NCI-H1694 (cell line): ENCODE measurements around the gene STK10.

Experiments used
- DNase-seq: peaks from one replicate; lab custom pipeline; 2025; lab: John Stamatoyannopoulos, UW

Gene STK10

DNA sequence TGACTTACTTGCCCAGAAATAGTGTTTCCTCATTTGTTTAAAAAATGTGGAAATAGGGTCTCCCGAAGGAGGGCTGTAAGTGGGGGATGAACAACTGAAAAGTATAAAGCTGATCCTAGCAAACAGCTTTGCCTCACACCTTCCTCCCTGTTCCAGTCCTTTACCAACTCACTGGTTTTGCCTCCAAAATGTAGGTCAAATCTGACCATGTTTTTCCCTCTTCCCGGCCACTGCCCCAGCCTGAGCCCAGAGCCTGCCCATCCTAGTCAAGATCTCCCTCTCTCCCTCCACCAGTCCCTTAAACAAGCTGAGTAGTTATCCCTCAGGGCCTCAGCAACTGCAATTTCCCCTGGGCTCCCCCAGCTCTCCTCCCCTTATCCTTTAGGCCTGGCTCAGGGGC lies 99.2 kb downstream of the STK10 start:
- no peak for DNase-seq

DNA sequence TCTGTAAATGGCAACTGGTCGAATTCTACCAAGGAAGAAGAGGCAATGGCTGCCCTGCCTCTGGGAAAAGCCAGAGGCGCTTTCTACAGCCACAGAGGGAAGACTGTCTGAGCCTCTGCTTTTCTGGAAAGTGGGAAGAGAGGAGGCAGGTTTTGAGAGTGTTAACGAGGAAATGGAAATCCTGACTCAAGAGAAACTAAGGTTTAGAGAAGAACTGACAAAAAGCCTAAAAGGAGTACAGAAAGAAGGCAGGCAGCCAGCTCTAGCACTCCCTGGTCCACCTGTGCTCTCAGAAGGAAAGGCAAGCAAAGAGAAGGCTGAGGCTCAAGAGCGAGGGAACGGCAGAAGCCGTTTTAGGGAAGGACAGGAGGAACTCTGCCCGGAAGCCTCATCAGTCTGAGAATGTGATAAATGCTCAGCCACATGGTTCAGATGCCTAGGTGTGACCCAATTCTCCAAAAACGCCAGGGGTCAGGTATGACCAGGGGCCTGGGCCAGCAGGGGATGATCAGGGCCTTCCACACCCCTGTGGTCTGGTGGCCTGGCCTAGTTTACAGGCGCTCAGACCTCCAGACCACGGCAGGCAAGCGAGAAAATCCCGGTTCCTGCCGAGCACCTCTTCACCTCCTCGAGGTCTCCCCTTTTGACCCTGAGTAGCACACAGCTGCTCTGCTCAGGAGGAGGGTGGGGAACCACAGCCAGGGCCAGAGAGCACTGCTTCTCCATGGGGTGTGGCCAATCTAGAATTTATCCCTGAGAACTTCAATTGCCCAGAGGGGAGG lies 101.6 kb downstream of the STK10 start:
- no peak for DNase-seq

DNA sequence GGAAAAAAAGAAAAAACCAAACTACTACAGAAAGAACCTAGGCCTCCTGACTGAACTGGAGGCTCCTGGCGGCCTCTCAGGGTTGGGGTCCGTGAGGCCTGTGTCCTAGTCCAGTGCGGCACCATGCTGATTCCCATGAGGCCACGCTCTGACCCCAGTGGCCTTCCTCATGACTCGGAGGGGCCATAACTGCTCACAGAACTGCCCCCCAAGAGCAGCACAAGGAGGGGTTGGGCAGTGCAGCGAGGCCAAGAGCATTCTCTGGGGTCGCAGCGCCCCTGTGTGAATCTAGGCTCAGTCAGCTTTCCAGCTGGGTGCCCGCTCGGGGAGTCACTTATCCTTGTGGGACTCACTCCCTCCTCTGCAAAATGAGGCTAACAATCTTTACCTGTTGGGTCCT lies 102.3 kb downstream of the STK10 start:
- DNase-seq = no peak

DNA sequence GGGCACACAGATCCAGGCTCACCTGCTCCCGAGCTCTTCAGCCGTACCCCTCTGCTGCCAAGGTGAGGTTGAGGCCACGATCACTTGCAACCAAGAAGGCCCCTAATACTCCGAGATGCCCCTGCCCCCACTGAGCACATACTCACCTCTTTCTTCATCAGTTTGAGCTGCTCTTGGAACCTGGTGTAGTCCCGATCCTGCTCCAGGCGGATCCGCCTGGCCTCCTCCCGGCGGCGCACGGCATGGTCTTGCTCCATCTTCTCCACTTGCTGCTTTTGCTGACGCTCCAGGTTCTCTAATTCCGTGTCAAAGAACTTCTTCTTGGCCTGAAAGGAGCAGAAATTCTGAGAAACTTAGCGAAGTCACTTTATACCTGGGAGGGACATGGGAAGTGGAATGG lies 105.8 kb downstream of the STK10 start:
- no peak for DNase-seq

DNA sequence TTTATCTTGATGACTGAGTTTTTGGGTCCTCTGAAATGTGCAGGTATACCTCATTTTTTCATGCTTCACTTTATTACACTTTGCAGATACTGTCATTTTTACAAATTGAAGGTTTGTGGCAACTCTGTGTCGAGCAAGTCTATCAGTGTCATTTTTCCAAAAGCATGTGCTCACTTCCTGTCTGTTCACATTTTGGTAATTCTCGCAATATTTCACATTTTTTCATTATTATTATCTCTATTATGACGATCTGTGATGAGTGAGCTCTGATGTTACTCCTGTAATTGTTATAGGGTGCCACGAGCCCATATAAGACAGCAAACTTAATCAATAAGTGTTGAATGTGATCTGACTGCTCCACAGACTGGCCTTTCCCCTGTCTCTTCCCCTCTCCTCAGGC lies 108.1 kb downstream of the STK10 start:
- DNase-seq = no peak

DNA sequence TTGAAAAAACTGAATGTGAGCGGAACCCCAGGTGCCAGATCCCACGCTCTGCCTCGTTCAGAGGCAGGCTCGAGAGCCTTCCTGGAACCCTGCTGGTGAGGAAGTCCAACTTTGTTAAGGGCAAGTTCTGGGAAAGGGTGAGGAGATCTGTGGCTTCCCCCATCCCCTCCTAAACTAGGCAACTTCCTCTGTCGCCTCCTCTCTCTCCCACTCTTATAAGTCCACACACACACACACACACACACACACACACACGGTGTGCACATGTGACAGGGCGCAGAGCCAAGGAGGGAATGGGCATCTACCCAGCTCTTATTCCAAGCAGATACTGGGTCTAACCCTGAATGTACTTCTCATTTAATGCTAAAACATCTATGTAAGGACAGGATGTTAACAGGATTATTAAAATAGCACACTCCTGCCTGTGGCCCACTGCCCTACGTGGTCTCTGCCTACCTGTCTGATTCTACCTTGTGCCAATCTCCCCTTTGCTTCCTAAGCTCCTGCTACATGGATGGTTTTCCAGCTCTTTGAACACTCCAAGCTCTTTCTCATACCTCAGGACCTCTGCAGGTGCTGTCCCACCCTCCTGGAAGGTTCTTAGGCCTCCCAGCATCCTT lies 109.2 kb downstream of the STK10 start:
- no peak for DNase-seq

DNA sequence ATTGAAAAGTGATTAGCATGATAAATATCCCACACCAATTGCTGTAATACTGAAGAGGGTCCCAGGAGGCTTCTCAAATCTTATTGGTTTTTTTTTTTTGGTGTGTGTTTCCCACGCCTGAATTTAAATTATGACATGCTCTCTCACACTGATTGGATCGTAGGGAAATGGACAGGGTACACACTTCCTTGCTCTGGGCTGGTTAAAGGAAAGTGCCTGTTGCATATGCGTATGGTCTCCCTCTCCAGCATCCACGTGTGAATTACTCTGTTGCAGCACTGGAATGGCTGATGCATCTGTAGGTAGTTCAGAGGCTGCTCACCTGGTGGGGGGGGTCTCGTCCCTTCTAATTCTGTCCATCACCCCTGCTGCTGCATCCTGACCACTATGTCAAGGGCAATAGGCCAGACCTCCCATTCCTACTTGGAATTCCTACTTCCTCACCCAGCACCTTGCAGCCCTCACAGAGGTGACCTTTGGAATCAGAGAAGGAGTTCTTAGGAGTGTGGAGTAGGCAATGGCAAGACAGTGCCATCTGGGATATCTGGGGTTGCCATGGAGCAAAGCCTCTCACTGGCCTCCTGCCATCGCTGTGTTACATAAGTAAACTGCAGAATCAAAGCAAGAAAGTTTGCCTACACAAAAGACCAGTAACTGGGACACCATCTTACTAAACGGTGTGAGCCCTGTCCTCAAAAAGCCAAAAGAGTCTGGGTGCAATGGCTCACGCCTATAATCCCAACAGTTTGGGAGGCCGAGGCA lies 110.2 kb downstream of the STK10 start:
- no peak for DNase-seq

DNA sequence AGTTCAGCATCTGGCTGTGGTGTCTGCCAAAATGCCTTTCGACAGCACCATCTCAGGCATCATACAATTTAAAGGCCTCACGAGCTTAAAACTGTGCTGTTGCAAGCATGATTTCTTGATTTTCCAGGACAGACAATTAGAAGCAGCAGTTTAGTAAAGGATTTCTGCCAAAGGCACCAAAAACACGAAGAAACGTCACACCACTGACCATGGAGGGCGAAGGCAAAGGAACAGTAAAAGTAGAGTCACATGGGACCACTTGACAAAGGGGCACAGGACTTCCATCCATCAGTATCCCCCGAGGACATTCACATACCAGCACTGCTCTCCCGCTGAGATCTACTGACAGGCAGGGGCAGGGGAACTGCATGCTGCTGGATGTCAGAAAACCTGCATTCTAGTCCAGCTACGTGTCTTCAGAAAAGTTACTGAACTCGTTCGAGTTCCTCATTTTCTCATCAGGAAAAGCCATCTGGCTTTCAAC lies 111.2 kb downstream of the STK10 start:
- DNase-seq = no peak

DNA sequence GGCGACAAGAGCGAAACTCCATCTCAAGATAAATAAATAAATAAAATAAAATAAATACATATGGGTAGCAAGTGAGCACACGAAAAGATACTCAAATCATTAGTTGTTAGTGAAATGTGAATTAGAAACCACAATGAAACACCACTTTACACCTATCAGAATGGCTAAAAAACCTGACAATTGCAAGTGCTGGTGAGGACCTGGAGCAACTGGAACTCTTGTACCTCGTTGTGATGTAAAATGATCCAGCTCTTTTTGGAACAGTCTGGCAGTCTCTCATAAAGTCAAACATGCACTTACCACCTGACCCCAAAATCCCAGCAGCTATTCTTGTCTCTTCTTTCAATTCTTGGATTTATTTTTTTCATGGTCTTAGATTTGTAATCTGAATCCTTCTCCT lies 112.4 kb downstream of the STK10 start:
- DNase-seq = no peak

DNA sequence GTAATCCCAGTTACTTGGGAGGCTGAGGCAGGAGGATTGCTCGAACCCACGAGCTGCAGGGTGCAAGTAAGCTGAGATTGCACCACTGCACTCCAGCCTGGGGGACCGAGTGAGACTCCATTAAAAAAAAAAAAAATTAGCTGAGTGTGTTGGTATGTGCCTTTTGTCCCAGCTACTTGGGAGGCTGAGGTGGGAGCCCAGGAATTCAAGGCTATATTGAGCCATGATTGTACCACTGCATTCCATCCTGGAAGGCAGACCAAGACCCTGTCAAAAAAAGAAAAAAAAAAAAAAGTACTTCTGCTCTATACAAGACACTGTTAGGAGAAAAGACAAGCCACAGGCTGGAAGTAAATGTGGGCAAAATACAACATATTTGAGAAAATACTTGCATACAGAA lies 113.1 kb downstream of the STK10 start:
- DNase-seq = no peak

DNA sequence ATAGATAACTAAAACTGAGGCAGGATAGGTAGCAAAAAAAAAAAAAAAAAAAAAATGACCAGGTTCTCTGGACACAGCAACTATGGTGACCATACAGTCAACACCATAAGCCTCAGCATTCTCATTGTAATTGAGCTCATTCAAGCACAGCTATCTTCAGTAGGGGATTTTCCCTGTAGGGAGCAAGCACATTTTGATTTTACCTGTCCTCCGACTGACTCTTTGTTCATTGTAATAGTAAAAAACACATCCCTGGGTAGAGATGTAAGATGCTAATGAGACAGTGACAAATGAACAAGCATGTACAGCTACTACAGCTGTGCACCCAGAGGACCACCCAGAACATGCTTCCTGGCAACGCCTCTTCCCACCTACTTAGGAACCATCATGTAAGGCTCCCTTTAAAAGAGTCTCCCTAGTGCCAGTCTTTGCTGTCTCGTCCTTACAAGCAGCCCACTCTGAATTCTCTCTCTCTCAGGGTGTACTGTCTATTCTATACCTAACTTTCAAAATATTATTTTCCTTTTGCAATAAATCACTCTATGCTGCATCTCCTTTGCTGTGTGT lies 116.6 kb downstream of the STK10 start:
- no peak for DNase-seq

DNA sequence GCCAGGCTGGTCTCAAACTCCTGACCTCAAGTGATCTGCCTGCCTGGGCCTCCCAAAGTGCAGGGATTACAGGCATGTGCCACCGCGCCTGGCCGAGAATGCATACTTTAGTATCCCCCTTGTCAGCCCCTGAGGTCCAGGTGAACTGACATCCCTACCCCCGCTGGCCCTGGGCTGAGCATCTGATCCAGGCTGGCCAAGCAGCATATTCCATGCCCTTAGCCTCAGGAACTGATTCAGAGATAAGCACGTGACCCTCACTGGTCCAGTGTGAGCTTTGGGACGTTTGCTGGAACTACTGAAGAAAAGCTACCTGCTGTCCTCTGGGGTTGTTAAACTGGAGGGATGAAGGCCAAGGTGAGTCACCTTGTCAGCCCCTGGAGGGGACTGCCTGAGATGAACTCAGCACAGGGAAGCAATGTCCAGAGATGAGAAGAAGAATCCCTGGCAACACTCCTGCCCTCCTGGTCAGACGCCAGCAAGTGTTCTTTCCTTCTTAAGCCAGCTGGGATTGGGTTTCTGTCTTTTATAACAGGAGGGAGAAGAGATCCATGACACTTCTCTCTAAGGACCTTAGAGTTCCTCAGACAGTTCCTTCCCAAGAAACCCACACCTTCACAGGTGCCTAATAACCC lies 122.5 kb downstream of the STK10 start:
- DNase-seq = no peak

DNA sequence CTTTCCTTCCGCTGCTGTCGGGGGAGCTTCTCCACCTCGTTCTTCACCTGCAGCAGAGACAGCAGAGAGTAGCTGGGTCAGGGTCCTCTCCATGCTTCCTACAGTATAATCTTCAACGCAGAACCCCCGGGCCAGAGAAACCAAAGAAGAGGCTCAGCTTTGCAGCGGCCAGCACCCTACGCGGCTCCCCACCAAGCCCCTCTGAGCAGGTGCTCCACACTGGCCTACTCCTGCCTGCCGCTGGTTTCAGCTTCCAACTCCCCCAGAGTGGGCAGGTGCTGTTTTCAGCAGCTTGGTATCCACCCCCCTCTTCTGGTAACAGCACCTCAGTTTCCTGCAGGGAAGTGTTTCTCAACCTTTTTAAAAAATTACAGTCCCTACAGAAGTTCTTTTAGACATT lies 123.3 kb downstream of the STK10 start:
- DNase-seq = no peak

DNA sequence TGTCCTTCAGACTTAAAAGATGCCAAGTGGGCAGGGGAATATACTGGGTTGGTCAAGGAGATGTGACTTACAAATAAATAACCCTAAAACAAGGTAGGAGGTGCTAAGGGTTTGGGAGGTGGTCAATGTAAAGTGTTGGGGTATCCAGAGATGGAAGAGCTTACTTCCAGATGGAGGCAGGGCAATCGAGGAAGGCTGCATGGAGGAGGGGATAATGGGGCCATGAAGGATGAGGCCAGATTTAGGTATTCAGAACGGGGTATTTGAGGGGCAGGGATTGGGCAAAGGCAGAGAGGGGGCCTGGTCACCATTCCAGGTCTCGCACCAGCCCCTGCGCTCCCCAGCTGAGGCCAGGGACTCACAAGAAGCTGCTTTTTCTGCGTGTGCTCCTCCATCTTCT lies 123.7 kb downstream of the STK10 start:
- DNase-seq = no peak

DNA sequence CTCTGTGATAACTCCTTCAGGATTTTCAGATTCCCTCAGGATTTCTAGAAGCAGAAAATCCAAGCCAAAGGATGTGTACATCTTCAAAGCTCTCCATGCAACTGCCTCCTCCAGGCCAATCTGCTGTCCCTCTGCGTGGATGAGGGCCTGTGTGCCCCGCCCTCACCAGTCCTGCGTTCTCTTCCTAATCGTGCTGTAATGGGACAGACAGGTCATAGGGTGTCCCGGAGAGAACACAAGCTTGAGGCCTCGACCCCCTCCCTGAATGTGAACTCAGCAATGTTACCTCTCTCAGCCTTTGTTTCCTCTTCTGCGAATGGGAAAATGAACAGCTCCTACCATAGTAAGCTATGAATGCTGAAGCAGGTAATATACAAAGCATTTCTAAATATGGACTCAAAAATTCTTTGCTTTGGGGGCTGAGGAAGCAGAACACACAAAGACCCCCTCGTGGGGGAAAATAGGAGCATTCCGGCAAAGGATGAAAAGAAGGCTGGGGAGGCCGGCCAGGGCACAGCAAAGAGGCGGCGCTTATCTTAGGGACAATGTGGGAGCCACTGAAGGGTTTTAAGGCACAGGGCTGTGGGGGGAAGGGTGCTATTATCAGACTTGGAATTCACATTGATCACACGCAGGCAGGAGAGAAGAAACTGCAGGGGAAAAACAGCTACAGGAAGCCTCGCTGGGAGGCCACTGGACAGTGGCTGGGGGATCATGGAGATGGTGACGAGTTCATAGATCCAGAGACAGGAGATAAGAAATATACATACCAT lies 124.4 kb downstream of the STK10 start:
- DNase-seq = no peak

DNA sequence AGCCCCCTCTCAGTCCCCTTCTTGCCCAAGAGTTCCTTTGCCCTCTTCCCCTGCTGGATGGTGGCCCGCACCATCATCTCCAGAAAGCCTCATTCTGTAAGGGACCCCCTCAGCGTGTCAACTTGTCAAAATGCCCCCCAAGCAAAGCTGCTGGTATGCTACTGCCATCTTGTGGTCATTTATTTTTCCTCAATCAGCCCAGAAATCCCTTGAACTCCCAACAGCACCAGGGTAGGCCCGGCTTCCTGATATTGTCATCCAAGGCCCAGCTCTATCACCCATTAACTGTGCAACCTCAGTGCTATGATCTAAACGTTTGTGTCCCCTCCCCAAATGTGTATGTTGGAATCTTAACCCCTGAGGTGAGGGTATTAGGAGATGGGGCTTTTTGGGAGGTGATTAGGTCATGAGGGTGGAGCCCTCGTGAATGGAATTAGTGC lies 128.3 kb downstream of the STK10 start:
- DNase-seq = peak; percentile 12

DNA sequence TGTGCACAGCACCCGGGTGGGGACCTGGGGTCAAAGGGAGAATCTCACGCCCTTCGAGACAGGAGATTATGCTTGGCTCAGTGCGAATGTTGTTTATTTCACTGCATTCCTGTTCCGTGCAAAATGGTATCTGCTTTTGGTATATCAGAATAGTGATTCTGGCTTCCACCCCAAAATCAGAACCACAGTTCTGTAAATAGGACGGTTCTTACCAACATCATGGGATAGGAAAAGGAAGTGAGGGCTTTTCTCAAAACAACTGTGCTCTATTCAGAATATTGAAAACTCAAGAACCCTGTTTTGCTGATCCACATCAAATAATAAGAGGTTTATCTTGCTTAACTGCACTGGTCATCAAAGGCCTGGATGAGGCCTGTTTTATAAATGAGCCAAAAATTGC lies 129.9 kb downstream of the STK10 start:
- no peak for DNase-seq

DNA sequence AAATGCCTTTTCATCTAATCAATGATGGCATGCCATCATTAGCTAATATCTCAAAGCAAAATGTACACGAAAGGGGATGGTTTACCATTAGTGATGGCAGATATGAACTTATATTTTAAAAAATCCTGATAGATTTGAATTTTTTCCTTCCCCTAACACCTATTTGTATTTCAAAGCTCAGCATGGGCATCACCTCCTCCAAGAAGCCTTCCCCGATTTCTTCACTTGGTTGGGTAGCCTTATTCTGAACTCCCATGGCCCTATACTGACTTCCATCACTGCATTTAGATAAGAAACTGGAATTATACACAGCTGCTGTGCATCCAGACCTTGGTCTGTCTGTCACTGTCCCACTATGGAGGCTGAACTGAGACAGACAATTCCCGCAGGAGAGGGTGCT lies 132.0 kb downstream of the STK10 start:
- DNase-seq = no peak

DNA sequence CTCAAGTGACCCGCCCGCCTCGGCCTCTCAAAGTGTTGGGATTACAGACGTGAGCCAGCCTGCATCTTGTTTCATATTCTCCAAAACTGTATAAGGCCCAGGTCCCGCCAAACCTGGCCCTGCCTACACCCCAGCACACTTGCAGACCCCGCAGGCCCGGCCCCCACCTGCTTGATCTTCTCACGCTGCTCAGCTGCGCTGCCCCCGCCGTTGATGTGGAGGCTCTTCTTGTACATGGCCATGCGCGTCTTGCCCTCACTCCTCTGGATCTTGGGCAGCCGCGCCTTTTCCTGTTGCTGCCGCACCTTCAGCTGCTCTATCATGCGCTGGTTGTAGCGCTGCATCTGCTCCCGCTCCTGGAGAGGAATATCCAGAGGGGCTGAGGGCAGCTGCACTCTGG lies 132.6 kb downstream of the STK10 start:
- no peak for DNase-seq

DNA sequence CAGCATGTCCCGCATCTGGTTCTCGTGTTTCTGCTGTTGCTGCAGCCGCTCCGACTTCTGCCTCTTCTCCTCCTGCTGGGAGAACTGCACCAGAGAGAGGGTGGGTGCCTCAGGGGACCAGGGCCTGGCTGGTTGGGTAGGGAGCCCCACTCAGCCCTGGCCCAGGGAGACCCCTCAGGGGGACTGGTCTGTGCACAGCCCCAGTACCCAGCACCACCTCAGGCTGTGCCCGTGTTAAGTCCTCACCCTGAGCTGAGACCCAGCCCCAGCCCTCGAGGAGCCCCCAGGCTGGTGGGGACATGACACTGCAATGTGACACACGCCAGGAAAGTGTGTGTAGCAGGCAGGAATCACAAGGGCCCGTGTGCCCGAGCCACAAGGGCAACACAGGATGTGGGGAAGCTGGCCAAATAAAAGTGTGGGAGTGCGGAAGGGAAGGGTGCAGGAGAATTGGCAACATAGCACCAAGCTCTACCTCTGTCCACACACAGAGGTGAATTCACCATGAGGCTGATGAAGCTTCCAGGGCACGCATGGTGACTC lies 133.3 kb downstream of the STK10 start:
- DNase-seq = no peak
